T1000 (cell line): ENCODE results near the gene PRSS2.

Experiments used
- DNase-seq: peaks from one replicate; lab custom pipeline; 2025; ENCODE audit warnings: mixed read lengths; lab: John Stamatoyannopoulos, UW

PRSS2 gene

DNA sequence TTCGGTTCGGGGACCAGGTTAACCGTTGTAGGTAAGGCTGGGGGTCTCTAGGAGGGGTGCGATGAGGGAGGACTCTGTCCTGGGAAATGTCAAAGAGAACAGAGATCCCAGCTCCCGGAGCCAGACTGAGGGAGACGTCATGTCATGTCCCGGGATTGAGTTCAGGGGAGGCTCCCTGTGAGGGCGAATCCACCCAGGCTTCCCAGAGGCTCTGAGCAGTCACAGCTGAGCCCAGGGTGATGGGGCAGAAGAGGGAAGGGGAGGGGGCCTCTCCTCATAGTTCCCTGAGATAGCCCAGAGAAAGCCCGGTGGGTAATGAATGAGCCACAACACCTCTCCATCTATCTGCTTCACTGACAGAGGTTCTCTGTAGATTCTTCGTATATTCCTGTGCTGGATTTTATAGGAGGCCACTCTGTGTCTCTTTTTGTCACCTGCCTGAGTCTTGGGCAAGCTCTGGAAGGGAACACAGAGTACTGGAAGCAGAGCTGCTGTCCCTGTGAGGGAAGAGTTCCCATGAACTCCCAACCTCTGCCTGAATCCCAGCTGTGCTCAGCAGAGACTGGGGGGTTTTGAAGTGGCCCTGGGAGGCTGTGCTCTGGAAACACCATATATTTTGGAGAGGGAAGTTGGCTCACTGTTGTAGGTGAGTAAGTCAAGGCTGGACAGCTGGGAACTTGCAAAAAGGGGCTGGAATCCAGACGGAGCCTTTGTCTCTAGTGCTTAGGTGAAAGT is 16.4 kb downstream of the PRSS2 start:
- DNase-seq, result no peak

DNA sequence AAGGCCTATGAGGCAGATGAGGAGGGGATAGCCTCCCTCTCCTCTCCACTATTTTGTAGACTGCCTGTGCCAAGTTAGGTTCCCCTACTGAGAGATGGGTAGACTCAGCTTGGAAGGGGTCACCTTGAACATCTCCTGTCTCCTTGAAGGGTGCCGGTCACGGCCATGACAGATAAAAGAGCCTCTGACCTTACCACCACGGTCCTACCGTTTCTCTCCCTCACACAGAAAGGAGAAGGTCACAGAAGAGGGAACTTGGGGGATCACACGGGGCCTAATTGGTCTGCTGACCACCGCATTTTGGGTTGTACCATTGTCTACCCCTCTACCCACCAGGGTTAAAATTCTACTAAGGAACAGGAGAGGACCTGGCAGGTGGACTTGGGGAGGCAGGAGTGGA is 17.0 kb downstream of the PRSS2 start:
- no peak for DNase-seq

DNA sequence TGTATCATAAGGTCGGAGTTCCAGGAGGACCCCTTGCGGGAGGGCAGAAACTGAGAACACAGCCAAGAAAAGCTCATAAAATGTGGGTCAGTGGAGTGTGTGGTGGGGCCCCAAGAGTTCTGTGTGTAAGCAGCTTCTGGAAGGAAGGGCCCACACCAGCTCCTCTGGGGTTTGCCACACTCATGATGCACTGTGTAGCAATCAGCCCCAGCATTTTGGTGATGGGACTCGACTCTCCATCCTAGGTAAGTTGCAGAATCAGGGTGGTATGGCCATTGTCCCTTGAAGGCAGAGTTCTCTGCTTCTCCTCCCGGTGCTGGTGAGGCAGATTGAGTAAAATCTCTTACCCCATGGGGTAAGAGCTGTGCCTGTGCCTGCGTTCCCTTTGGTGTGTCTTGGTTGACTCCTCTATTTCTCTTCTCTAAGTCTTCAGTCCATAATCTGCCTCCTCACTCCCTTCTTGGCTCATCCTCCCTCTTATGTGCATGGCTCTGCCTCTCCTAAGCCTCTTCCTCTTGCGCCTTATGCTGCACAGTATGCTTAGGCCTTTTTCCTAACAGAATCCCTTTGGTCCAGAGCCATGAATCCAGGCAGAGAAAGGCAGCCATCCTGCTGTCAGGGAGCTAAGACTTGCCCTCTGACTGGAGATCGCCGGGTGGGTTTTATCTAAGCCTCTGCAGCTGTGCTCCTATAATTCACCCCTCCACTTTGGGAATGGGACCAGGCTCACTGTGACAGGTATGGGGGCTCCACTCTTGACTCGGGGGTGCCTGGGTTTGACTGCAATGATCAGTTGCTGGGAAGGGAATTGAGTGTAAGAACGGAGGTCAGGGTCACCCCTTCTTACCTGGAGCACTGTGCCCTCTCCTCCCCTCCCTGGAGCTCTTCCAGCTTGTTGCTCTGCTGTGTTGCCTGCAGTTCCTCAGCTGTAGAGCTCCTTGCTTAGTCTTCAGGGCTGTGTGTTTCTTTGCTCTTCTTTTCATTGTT is 17.8 kb downstream of the PRSS2 start:
- no peak for DNase-seq

DNA sequence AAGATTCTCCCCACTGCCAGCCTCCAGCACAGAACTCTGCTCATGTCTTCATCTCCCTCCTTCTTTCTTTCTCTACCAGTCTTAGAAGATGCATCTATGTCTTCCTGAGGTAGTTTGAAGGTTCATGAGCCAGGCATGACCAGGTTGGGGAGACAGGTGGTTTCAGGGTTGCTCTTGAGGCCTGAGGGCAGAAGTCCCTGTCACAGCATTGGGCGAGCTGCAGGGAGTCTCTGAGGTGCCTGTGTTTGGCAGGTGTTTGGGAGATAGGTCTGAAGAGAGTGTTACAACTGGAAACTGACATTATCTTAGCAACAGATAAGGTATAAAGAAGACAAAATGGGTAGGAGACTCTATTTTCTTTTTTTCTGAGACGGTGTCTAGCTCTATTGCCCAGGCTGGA is 18.7 kb downstream of the PRSS2 start:
- DNase-seq, result no peak

DNA sequence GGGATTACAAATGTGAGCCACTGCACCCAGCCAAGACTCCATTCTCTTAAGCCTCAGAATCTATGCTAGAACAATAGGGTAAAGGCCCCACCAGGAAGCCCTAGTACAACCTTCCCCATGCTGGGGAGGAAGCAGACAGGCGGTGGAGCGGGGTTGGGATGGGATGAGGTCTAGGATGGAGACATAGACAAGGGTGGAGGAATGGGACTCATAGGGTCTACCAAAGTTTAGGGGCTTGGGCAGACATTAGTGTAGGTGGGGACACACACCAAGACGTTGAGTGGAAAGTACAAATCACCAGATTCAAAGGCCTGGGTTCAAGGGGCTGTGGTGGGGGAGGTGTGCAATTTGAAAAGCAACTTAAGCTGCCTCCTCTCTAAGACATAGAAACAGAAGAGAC is 19.3 kb downstream of the PRSS2 start:
- no peak for DNase-seq

DNA sequence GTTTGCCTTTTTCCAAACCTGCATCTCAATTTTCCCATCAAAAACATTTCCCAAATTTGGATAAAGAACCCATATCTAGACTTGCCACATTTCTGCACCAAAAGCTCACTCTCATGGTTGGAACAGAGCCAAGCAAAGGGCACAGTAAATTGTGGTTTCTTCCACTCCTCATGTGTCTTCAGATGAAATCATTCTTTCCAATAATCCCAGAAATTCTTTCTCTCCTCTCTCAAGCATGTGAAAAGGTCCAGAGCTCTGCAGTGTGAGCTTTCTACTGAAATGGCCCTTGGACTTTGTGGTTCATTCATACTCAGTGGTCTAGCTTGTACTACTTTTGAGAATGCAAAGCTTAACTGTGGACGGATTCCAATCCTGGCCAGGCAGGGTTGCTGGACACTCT is 19.8 kb downstream of the PRSS2 start:
- no peak for DNase-seq

DNA sequence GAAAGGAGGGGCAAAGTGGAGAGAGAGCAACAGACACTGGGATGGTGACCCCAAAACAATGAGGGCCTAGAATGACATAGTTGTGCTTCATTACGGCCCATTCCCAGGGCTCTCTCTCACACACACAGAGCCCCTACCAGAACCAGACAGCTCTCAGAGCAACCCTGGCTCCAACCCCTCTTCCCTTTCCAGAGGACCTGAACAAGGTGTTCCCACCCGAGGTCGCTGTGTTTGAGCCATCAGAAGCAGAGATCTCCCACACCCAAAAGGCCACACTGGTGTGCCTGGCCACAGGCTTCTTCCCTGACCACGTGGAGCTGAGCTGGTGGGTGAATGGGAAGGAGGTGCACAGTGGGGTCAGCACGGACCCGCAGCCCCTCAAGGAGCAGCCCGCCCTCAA is 20.7 kb downstream of the PRSS2 start:
- no peak for DNase-seq

DNA sequence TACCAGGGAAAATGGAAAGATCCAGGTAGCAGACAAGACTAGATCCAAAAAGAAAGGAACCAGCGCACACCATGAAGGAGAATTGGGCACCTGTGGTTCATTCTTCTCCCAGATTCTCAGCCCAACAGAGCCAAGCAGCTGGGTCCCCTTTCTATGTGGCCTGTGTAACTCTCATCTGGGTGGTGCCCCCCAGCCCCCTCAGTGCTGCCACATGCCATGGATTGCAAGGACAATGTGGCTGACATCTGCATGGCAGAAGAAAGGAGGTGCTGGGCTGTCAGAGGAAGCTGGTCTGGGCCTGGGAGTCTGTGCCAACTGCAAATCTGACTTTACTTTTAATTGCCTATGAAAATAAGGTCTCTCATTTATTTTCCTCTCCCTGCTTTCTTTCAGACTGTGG is 21.4 kb downstream of the PRSS2 start:
- DNase-seq, result no peak

DNA sequence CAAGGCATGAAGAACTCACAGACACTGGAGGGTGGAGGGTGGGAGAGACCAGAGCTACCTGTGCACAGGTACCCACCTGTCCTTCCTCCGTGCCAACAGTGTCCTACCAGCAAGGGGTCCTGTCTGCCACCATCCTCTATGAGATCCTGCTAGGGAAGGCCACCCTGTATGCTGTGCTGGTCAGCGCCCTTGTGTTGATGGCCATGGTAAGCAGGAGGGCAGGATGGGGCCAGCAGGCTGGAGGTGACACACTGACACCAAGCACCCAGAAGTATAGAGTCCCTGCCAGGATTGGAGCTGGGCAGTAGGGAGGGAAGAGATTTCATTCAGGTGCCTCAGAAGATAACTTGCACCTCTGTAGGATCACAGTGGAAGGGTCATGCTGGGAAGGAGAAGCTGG is 21.8 kb downstream of the PRSS2 start:
- no peak for DNase-seq

DNA sequence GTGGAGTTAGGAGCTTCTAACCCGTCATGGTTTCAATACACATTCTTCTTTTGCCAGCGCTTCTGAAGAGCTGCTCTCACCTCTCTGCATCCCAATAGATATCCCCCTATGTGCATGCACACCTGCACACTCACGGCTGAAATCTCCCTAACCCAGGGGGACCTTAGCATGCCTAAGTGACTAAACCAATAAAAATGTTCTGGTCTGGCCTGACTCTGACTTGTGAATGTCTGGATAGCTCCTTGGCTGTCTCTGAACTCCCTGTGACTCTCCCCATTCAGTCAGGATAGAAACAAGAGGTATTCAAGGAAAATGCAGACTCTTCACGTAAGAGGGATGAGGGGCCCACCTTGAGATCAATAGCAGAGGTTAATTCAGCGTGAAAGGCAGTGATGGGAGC is 22.4 kb downstream of the PRSS2 start:
- no peak for DNase-seq

DNA sequence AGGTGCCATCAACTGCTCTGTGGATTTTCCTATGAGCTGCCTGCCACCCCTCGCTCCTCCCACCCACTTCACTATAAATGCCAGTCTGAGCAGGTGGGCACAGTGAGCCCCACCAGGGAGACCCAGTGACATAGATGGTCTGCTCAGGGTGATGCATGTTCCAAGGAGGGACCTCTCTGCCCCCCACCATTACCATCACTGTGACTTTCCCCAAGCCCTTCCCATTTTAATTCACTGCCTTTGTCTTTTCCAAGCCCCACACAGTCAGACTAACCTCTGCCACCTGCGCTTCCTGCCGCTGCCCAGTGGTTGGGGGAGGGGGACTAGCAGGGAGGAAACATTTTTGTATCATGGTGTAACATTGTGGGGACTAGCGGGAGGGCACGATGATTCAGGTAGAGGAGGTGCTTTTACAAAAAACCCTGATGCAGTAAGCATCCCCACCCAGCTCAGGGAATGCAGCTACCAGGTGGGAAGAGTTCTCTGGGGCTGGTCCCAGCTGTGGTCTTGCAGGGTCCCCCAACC is 24.6 kb downstream of the PRSS2 start:
- no peak for DNase-seq

DNA sequence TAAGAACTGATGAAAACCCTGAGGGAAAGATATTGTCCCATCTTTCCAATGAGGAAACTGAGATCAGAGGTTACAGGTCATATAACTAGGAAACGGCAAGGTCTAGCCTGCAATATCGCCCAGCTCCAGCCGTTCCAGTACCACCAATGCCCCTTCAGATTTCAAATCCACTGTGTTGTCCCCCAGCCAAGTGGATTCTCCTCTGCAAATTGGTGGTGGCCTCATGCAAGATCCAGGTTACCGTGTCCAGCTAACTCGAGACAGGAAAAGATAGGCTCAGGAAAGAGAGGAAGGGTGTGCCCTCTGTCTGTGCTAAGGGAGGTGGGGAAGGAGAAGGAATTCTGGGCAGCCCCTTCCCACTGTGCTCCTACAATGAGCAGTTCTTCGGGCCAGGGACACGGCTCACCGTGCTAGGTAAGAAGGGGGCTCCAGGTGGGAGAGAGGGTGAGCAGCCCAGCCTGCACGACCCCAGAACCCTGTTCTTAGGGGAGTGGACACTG is 25.3 kb downstream of the PRSS2 start:
- DNase-seq, result no peak

DNA sequence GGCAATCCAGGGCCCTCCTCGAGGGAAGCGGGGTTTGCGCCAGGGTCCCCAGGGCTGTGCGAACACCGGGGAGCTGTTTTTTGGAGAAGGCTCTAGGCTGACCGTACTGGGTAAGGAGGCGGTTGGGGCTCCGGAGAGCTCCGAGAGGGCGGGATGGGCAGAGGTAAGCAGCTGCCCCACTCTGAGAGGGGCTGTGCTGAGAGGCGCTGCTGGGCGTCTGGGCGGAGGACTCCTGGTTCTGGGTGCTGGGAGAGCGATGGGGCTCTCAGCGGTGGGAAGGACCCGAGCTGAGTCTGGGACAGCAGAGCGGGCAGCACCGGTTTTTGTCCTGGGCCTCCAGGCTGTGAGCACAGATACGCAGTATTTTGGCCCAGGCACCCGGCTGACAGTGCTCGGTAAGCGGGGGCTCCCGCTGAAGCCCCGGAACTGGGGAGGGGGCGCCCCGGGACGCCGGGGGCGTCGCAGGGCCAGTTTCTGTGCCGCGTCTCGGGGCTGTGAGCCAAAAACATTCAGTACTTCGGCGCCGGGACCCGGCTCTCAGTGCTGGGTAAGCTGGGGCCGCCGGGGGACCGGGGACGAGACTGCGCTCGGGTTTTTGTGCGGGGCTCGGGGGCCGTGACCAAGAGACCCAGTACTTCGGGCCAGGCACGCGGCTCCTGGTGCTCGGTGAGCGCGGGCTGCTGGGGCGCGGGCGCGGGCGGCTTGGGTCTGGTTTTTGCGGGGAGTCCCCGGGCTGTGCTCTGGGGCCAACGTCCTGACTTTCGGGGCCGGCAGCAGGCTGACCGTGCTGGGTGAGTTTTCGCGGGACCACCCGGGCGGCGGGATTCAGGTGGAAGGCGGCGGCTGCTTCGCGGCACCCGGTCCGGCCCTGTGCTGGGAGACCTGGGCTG is 26.0 kb downstream of the PRSS2 start:
- DNase-seq, result no peak

DNA sequence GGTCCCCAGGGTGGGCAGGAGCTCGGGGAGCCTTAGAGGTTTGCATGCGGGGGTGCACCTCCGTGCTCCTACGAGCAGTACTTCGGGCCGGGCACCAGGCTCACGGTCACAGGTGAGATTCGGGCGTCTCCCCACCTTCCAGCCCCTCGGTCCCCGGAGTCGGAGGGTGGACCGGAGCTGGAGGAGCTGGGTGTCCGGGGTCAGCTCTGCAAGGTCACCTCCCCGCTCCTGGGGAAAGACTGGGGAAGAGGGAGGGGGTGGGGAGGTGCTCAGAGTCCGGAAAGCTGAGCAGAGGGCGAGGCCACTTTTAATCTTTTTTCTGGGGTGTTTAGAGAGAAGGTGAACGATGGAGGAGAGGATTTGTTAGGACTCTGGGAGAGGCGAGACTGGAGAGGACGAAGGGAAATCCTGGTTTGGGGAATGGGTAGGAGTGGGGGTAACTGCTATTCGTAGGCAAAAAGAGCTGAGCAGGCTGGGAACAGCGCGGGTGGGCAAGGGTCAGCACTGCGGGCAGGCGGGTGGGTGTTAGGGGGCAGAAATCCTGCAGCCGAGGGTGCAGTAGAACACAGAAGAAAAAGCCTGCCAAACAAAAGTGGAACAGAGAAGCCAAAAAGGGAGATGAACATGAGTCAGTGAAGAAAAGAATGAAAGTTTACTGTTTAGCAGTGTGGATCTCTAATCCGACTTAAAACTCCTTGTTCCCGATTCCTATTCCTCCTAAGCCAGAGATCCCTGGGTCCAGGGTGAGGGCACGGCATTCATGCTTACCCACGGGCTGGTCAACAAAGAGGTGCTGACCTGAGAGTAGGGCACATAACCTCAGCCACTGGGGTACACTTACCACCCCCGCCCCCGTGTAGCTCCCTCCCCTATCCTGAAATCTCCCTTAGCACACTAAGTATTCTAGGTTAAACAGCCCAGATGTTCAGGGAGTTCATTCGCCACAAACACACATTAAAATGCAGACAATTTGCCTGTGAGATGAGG is 26.9 kb downstream of the PRSS2 start:
- no peak for DNase-seq

DNA sequence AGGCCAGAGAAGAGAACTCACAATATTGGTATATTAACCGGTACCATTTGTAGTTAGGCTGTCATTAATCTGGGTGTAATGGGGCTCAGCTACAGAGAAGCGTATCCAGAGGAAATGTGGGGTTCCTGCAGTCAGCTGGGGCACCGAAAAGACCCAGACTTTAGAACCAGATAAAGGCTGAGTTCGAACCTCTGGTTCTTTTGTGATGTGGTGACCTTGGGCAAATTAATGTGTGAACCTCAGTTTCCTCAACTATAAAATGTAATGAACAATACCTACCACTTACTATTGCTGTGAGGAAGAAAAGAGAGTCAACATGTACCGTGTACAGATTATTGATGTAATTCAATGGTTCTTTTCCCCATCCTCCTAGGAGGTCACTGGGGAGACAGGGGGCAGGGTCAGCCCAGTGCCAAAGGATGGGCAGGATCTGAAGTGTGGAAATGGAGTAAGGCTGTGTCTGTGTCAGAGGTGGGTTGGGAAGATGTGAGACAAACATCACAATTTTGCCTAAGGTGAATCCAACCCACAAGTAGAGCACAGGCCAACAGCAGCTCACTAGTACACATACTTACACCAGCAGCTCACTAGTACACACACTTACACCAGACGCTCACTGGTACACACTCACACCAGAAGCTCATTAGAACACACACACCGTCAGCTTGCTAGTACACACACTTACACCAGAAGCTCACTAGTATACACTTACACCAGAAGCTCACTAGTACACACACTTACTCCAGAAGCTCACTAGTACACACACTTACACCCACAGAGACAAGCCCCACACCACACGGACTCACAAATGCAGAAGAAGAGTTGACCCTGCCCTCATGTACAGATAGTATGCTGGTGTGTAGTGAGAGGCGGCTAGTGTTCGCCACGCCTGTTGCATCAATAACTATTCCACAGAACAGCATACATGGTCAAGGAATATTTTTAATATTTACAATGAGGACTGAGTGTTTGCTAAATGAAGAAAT is 28.0 kb downstream of the PRSS2 start:
- no peak for DNase-seq

DNA sequence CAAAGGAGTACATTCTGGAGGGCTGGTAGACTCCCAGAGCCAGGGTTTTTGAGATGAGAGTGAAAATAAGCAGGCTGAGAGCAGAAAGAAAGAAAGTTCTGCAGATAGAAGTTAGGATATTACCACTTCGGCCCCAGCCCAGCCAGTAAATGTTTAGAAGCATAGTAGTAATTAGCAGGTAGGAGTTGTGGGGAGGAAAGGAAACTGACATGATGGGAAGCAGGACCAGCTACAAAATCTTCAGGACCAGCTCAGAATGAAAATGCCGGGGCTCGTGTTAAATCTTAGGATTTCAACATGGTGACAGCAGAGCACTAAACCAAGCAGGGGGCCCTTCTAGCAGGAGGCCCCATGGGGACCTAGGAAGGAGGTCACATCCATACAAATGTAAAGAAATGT is 28.7 kb downstream of the PRSS2 start:
- no peak for DNase-seq

DNA sequence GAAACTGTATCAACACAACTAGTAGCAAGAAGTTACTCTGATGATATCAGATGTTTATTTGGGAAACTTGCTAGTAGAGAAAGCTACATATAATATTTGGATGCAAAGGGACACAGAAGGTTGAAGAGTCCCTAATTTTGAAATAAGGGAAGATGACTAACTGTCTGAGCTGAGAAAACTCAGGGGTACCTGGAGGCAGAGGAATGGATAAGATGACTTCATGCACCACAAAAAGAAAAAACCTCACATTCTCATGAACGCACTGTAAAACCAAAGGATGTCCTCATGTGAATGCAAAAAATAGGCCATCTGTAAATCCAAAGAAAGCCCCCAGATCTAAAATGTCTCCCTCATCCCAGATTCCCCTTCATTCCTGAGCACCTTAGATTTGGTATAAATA is 29.3 kb downstream of the PRSS2 start:
- no peak for DNase-seq

DNA sequence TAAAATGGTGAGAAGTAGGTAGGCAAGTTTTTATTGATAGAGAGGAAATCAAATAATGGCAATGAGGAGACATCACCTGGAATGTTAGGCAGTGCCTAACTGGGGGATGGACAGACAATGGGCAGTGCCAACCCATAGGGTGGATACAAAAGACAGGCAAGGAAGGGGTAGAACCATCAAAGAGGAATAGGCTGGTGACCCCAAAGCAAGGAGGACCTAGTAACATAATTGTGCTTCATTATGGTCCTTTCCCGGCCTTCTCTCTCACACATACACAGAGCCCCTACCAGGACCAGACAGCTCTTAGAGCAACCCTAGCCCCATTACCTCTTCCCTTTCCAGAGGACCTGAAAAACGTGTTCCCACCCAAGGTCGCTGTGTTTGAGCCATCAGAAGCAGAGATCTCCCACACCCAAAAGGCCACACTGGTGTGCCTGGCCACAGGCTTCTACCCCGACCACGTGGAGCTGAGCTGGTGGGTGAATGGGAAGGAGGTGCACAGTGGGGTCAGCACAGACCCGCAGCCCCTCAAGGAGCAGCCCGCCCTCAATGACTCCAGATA is 30.0 kb downstream of the PRSS2 start:
- no peak for DNase-seq
